GM23338 (cell line): ENCODE results near the gene LRBA. TPM values are rescaled to one million over a fixed set of nuclear protein-coding genes. Genes with fewer than 3 reads are reported as not detected.

ENCODE experiments used
- ATAC-seq: fragments of 200-7000 bp; cut with Tn5 transposase; 3 replicates; pipeline ENCODE4 v1.9.1; 2020
- DNase-seq: peaks from one replicate; pipeline ENCODE4 v3.0.0-alpha.2; 2015; ENCODE audit warnings: low spot score
- H2AFZ ChIP-seq: fragments of 200-600 bp; sonication (generic); 2 replicates; pipeline ENCODE4 v1.8.0; 2016; ENCODE audit warnings: antibody characterized with exemption, mild to moderate bottlenecking, moderate library complexity
- H3F3A ChIP-seq: fragments of 200-600 bp; sonication (generic); replicated peaks from 2 replicates; pipeline ENCODE4 v1.8.0; 2017; ENCODE audit warnings: antibody characterized with exemption, mixed run types, low read depth
- H3K27ac ChIP-seq: fragments of 200-600 bp; sonication (generic); 2 replicates; pipeline ENCODE4 v1.6.1; 2016; ENCODE audit warnings: low read depth
- H3K27me3 ChIP-seq: fragments of 200-600 bp; sonication (generic); 2 replicates; pipeline ENCODE4 v1.8.0; 2016; ENCODE audit warnings: mild to moderate bottlenecking, mixed run types, moderate library complexity; ENCODE audit not compliant: insufficient read depth
- H3K36me3 ChIP-seq: fragments of 200-600 bp; sonication (generic); 2 replicates; pipeline ENCODE4 v1.8.0; 2016; ENCODE audit warnings: mild to moderate bottlenecking; ENCODE audit not compliant: insufficient read depth
- H3K4me1 ChIP-seq: fragments of 200-600 bp; sonication (generic); 2 replicates; pipeline ENCODE4 v1.8.0; 2016; ENCODE audit warnings: mild to moderate bottlenecking, moderate library complexity; ENCODE audit not compliant: insufficient read depth
- H3K4me2 ChIP-seq: fragments of 200-600 bp; sonication (generic); 2 replicates; pipeline ENCODE4 v1.7.1; 2017; ENCODE audit warnings: mixed run types
- H3K4me3 ChIP-seq: fragments of 200-600 bp; sonication (generic); 2 replicates; pipeline ENCODE4 v1.6.1; 2016; ENCODE audit warnings: mixed run types
- H3K79me2 ChIP-seq: fragments of 200-600 bp; sonication (generic); replicated peaks from 2 replicates; pipeline ENCODE4 v1.8.0; 2017; ENCODE audit warnings: mild to moderate bottlenecking; ENCODE audit not compliant: insufficient read depth
- H3K9me2 ChIP-seq: fragments of 200-600 bp; sonication (generic); 2 replicates; pipeline ENCODE4 v1.8.0; 2017; ENCODE audit not compliant: insufficient read depth
- H4K20me1 ChIP-seq: fragments of 200-600 bp; sonication (generic); replicated peaks from 2 replicates; pipeline ENCODE4 v1.8.0; 2017; ENCODE audit warnings: mild to moderate bottlenecking; ENCODE audit not compliant: insufficient read depth
- H3K27ac Mint-ChIP-seq: 2 replicates; pipeline ENCODE4 v1.8.0; 2020; ENCODE audit warnings: inconsistent platforms, mild to moderate bottlenecking, moderate library complexity, mixed read lengths
- H3K27me3 Mint-ChIP-seq: 3 replicates; pipeline ENCODE4 v1.8.0; 2022; ENCODE audit warnings: low read depth, mild to moderate bottlenecking, moderate library complexity, mixed read lengths, inconsistent platforms; ENCODE audit not compliant: insufficient read depth, poor library complexity
- H3K36me3 Mint-ChIP-seq: 3 replicates; pipeline ENCODE4 v1.8.0; 2021; ENCODE audit warnings: low read depth, mild to moderate bottlenecking, inconsistent platforms, moderate library complexity, mixed read lengths
- H3K4me1 Mint-ChIP-seq: 3 replicates; pipeline ENCODE4 v1.8.0; 2020; ENCODE audit warnings: mild to moderate bottlenecking, inconsistent platforms, mixed read lengths
- H3K4me3 Mint-ChIP-seq: 3 replicates; pipeline ENCODE4 v1.8.0; 2021; ENCODE audit warnings: moderate library complexity, mild to moderate bottlenecking, inconsistent platforms, mixed read lengths
- H3K9me3 Mint-ChIP-seq: 3 replicates; pipeline ENCODE4 v1.8.0; 2020; ENCODE audit warnings: moderate library complexity, mild to moderate bottlenecking, inconsistent platforms, mixed read lengths
- CREB1 ChIP-seq: fragments of 250-450 bp; sonication (Bioruptor Pico); IDR thresholded peaks from 2 replicates; pipeline ENCODE4 v1.5.0; 2020; ENCODE audit warnings: low read depth, mild to moderate bottlenecking, moderate library complexity
- CTCF ChIP-seq, 2 experiments: fragments of 200-600 bp in 1 of 2; sonication (generic) in 1 of 2; conservative IDR thresholded peaks; 2 replicates each; pipeline versions ENCODE4 v1.5.1 to v1.6.1; 2016 to 2017; ENCODE audit warnings: antibody characterized with exemption in 2 of 2, low read depth in 2 of 2, mild to moderate bottlenecking in 2 of 2, moderate library complexity in 1 of 2
- ETS1 ChIP-seq: IDR thresholded peaks from 2 replicates; pipeline ENCODE4 v1.6.1; 2016; ENCODE audit warnings: antibody characterized with exemption
- EZH2 ChIP-seq: fragments of 200-600 bp; sonication (generic); IDR thresholded peaks from one replicate; pipeline ENCODE4 v1.8.0; 2017; ENCODE audit warnings: antibody characterized with exemption, mild to moderate bottlenecking, low read depth; ENCODE audit not compliant: unreplicated experiment
- EZH2phosphoT487 ChIP-seq: fragments of 200-600 bp; sonication (generic); IDR thresholded peaks from one replicate; pipeline ENCODE4 v1.8.1; 2018; ENCODE audit warnings: antibody characterized with exemption; ENCODE audit not compliant: unreplicated experiment
- JUNB ChIP-seq: IDR thresholded peaks from one replicate; pipeline ENCODE4 v1.6.1; 2016; ENCODE audit warnings: antibody characterized with exemption; ENCODE audit not compliant: unreplicated experiment
- NANOG ChIP-seq: IDR thresholded peaks from 2 replicates; pipeline ENCODE4 v1.6.1; 2016; ENCODE audit warnings: antibody characterized with exemption, borderline replicate concordance
- POLR2AphosphoS5 ChIP-seq: IDR thresholded peaks from 2 replicates; pipeline ENCODE4 v1.6.1; 2016; ENCODE audit warnings: antibody characterized with exemption, low read depth
- REST ChIP-seq: IDR thresholded peaks from one replicate; pipeline ENCODE4 v1.6.1; 2018; ENCODE audit warnings: antibody characterized with exemption; ENCODE audit not compliant: unreplicated experiment
- STAT1 ChIP-seq: IDR thresholded peaks from one replicate; pipeline ENCODE4 v1.6.1; 2016; ENCODE audit warnings: antibody characterized with exemption; ENCODE audit not compliant: unreplicated experiment
- ZNF114 ChIP-seq: fragments of 250-450 bp; sonication (Bioruptor Pico); IDR thresholded peaks from 2 replicates; pipeline ENCODE4 v1.5.0; 2020; ENCODE audit warnings: mild to moderate bottlenecking, moderate library complexity
- ZNF331 ChIP-seq: fragments of 250-450 bp; sonication (Bioruptor Pico); IDR thresholded peaks from 2 replicates; pipeline ENCODE4 v1.5.0; 2020; ENCODE audit warnings: low read depth, mild to moderate bottlenecking, moderate library complexity
- ZNF462 ChIP-seq: fragments of 250-450 bp; sonication (Bioruptor Pico); IDR thresholded peaks from 2 replicates; pipeline ENCODE4 v1.5.0; 2020; ENCODE audit warnings: mild to moderate bottlenecking, moderate library complexity
- polyA plus RNA-seq: library from polyadenylated mRNA; unstranded; fragments of >200 nt; fragmentation: Nextera tagmentation; extraction: Ambion mirVana; gene quantifications from 2 replicates; pipeline ENCODE4 v1.2.1, GENCODE V29; 2016
- total RNA-seq: library from RNA; depleted of rRNA; stranded (reverse); fragments of >200 nt; shearing (Covaris generic); gene quantifications from 2 replicates; pipeline ENCODE4 v1.2.3, GENCODE V29; 2014

LRBA gene
- total and polyA plus RNA-seq, 2 experiments from 2014 or later: 23.3 to 126 TPM

GRCh38 chr4:150948710-150949109, 66.4 kb downstream of the LRBA start:
- ATAC-seq (no peak), DNase-seq (no peak)
- Mint-ChIP-seq H3K4me3 (no peak overlapping the region), H3K36me3 (peaks cover 13% of the 10 kb centered on the region), H3K27ac (no peak overlapping the region), H3K9me3 (peaks cover 8% of the 10 kb centered on the region; the same call in 1 of the 3 replicates), H3K4me1 (peaks cover 14% of the 10 kb centered on the region), H3K27me3 (peaks cover 1% of the 10 kb centered on the region)
- no peaks in the 10 kb centered on the region for H3K36me3 ChIP-seq
- peaks cover 90% of the 10 kb centered on the region for H3K79me2 ChIP-seq
- no peak overlapping the region for H3K4me3 ChIP-seq
- H2AFZ ChIP-seq: no peak overlapping the region
- peaks cover 20% of the 10 kb centered on the region; the same call in 1 of the 2 replicates for H4K20me1 ChIP-seq
- peaks cover 12% of the 10 kb centered on the region; the same call in 1 of the 2 replicates for H3K4me1 ChIP-seq
- H3K27ac ChIP-seq: no peak overlapping the region
- no peaks in the 10 kb centered on the region for H3K27me3 ChIP-seq
- no peaks in the 10 kb centered on the region for H3F3A ChIP-seq
- no peak overlapping the region for H3K4me2 ChIP-seq
- TF ChIP-seq CTCF (conservative IDR thresholded peaks at IDR 0.05; ENCODE audit: low read depth in 2 of 2): no peak
- no peak for TF ChIP-seq ETS1
- no peak for TF ChIP-seq ZNF462 (CRISPR knock-in tag)
- TF ChIP-seq REST: no peak
- no peak for TF ChIP-seq EZH2phosphoT487
- no peak for TF ChIP-seq ZNF331
- TF ChIP-seq STAT1: no peak
- TF ChIP-seq ZNF114 (CRISPR knock-in tag): no peak
- TF ChIP-seq NANOG: no peak
- no peak for TF ChIP-seq CREB1 (CRISPR knock-in tag)
- TF ChIP-seq EZH2: no peak
- no peak for TF ChIP-seq JUNB
- TF ChIP-seq POLR2AphosphoS5: no peak
- H3K9me2 ChIP-seq: no peaks in the 10 kb centered on the region
